IMR-90 (cell line): ENCODE measurements around the gene AGPS. TPM values are rescaled to one million over a fixed set of nuclear protein-coding genes. Genes with fewer than 3 reads are reported as not detected.

ENCODE experiments used
- ATAC-seq: fragments of 200-7000 bp; cut with Tn5 transposase; 2 replicates; pipeline ENCODE4 v1.9.1; 2020; ENCODE audit warnings: low read depth, mild to moderate bottlenecking, moderate library complexity
- BruUV-seq: library from RNA; stranded (reverse); fragments of 400-500 nt; replicated peaks from 2 replicates; lab custom pipeline; 2021; lab: Mats Ljungman, UMichigan
- CTCF ChIA-PET: fragments of 300-600 bp; formaldehyde crosslinking; extraction: SDS; loops from one replicate; lab custom pipeline; 2021; ENCODE audit warnings: antibody characterized with exemption; lab: Yijun Ruan, JAX
- POLR2A ChIA-PET: fragments of 300-600 bp; sonication (Branson Sonifier 250); formaldehyde crosslinking; loops from one replicate; lab custom pipeline; 2022; ENCODE audit warnings: antibody characterized with exemption; ENCODE audit not compliant: unreplicated experiment; lab: Charles Lee
- DNase-seq: peaks from one replicate; pipeline ENCODE4 v3.0.0; 2013
- H2AFZ ChIP-seq: replicated peaks from 2 replicates; pipeline ENCODE3; 2013; ENCODE audit warnings: low read length, mild to moderate bottlenecking; ENCODE audit not compliant: poor library complexity
- H2AK5ac ChIP-seq: 2 replicates; pipeline ENCODE4 v1.6.1; 2013; ENCODE audit warnings: low read depth, low read length, inconsistent platforms
- H2AK9ac ChIP-seq: replicated peaks from 2 replicates; pipeline ENCODE3; 2013; ENCODE audit warnings: mild to moderate bottlenecking, low read depth, low read length, moderate library complexity; ENCODE audit not compliant: poor library complexity
- H2BK120ac ChIP-seq: 2 replicates; pipeline ENCODE4 v1.6.1; 2013; ENCODE audit warnings: low read depth, low read length, inconsistent platforms
- H2BK15ac ChIP-seq: 3 replicates; pipeline ENCODE4 v1.6.1; 2013; ENCODE audit warnings: low read depth, low read length, inconsistent platforms
- H2BK20ac ChIP-seq: 2 replicates; pipeline ENCODE4 v1.6.1; 2013; ENCODE audit warnings: low read depth, mild to moderate bottlenecking, inconsistent platforms, low read length, moderate library complexity
- H2BK5ac ChIP-seq: 2 replicates; pipeline ENCODE4 v1.6.1; 2013; ENCODE audit warnings: mild to moderate bottlenecking, low read depth, low read length, inconsistent platforms; ENCODE audit not compliant: poor library complexity, severe bottlenecking
- H3K14ac ChIP-seq: replicated peaks from 2 replicates; pipeline ENCODE4 v1.6.1; 2013; ENCODE audit warnings: low read depth, low read length, inconsistent platforms
- H3K18ac ChIP-seq: 2 replicates; pipeline ENCODE4 v1.6.1; 2013; ENCODE audit warnings: low read depth, low read length, control low read depth
- H3K23ac ChIP-seq: 2 replicates; pipeline ENCODE4 v1.6.1; 2013; ENCODE audit warnings: low read depth, low read length, inconsistent platforms
- H3K27ac ChIP-seq: 2 replicates; pipeline ENCODE4 v1.5.1; 2013; ENCODE audit warnings: mild to moderate bottlenecking, control low read depth, low read length; ENCODE audit not compliant: insufficient read depth
- H3K27me3 ChIP-seq: 2 replicates; pipeline ENCODE4 v1.6.1; 2013; ENCODE audit warnings: low read length; ENCODE audit not compliant: control insufficient read depth, insufficient read depth
- H3K36me3 ChIP-seq: 2 replicates; pipeline ENCODE4 v1.6.1; 2013; ENCODE audit warnings: low read length, mixed read lengths; ENCODE audit not compliant: control insufficient read depth, insufficient read depth
- H3K4ac ChIP-seq: 2 replicates; pipeline ENCODE4 v1.6.1; 2013; ENCODE audit warnings: low read depth, low read length, inconsistent platforms
- H3K4me1 ChIP-seq: 2 replicates; pipeline ENCODE4 v1.6.1; 2013; ENCODE audit warnings: low read length, mixed read lengths; ENCODE audit not compliant: control insufficient read depth, insufficient read depth
- H3K4me2 ChIP-seq: 2 replicates; pipeline ENCODE4 v1.6.1; 2013; ENCODE audit warnings: low read depth, mild to moderate bottlenecking, control low read depth, low read length, moderate library complexity
- H3K4me3 ChIP-seq: 2 replicates; pipeline ENCODE4 v1.5.1; 2013; ENCODE audit warnings: low read depth, mild to moderate bottlenecking, control low read depth, low read length, moderate library complexity; ENCODE audit not compliant: insufficient read depth
- H3K56ac ChIP-seq: 2 replicates; pipeline ENCODE4 v1.6.1; 2013; ENCODE audit warnings: low read length, inconsistent platforms; ENCODE audit not compliant: insufficient read depth; ENCODE audit errors: extremely low read depth
- H3K79me1 ChIP-seq, 2 experiments: 2 replicates each; pipeline ENCODE4 v1.6.1; 2013; ENCODE audit warnings: low read length in 2 of 2, inconsistent platforms in 1 of 2, low read depth in 1 of 2
- H3K9ac ChIP-seq: 2 replicates; pipeline ENCODE4 v1.6.1; 2013; ENCODE audit warnings: low read depth, low read length, control low read depth
- H3K9me1 ChIP-seq: 2 replicates; pipeline ENCODE4 v1.6.1; 2013; ENCODE audit warnings: low read length, inconsistent platforms; ENCODE audit not compliant: insufficient read depth
- H3K9me3 ChIP-seq: 2 replicates; pipeline ENCODE4 v1.6.1; 2013; ENCODE audit warnings: low read length; ENCODE audit not compliant: control insufficient read depth, insufficient read depth
- H4K20me1 ChIP-seq: 2 replicates; pipeline ENCODE4 v1.6.1; 2013; ENCODE audit warnings: low read length, inconsistent platforms; ENCODE audit not compliant: insufficient read depth
- H4K5ac ChIP-seq: 2 replicates; pipeline ENCODE4 v1.6.1; 2013; ENCODE audit warnings: mild to moderate bottlenecking, low read depth, low read length, control low read depth
- H4K8ac ChIP-seq, 2 experiments: 2 replicates each; pipeline ENCODE4 v1.6.1; 2013; ENCODE audit warnings: low read depth in 2 of 2, low read length in 2 of 2, control low read depth in 1 of 2, inconsistent platforms in 1 of 2
- H4K91ac ChIP-seq: 2 replicates; pipeline ENCODE4 v1.6.1; 2013; ENCODE audit warnings: low read depth, low read length, inconsistent platforms; ENCODE audit not compliant: insufficient read depth
- BHLHE40 ChIP-seq: fragments of 150-350 bp; IDR thresholded peaks from 2 replicates; pipeline ENCODE4 v1.6.1; 2016; ENCODE audit warnings: mild to moderate bottlenecking, low read depth, low read length
- FOS ChIP-seq: fragments of 150-350 bp; IDR thresholded peaks from 2 replicates; pipeline ENCODE4 v1.6.1; 2016; ENCODE audit warnings: low read depth, low read length
- MAZ ChIP-seq: IDR thresholded peaks from 2 replicates; pipeline ENCODE4 v1.6.1; 2012; ENCODE audit warnings: low read depth, mild to moderate bottlenecking, low read length, improper control_type of control experiment, moderate library complexity, borderline replicate concordance
- RAD21 ChIP-seq: IDR thresholded peaks from 2 replicates; pipeline ENCODE4 v1.6.1; 2012; ENCODE audit warnings: low read length, improper control_type of control experiment
- RCOR1 ChIP-seq: IDR thresholded peaks from 2 replicates; pipeline ENCODE4 v1.6.1; 2012; ENCODE audit warnings: mild to moderate bottlenecking, low read length, improper control_type of control experiment; ENCODE audit not compliant: insufficient replicate concordance
- RFX5 ChIP-seq: IDR thresholded peaks from 2 replicates; pipeline ENCODE4 v1.8.0; 2012; ENCODE audit warnings: low read depth, mild to moderate bottlenecking, low read length, moderate library complexity
- SMC3 ChIP-seq: fragments of 150-350 bp; IDR thresholded peaks from 2 replicates; pipeline ENCODE4 v1.6.1; 2016; ENCODE audit warnings: low read depth, mild to moderate bottlenecking, antibody characterized with exemption, low read length, moderate library complexity
- WGBS, 2 experiments: methylation state at CpG; one replicate each; pipeline versions ENCODE4 v1.1.5 to v1.1.7; 2013; ENCODE audit warnings: missing lambda C conversion rate in 2 of 2; ENCODE audit not compliant: insufficient read length in 1 of 2; ENCODE audit errors: extremely low coverage in 2 of 2; 5-methylcytosine and 5-hydroxymethylcytosine counted together
- dilution Hi-C: fragments of 300-500 bp; cut with HindIII; formaldehyde crosslinking; loops from one replicate; pipeline ENCODE4 v1.14.3; 2018; ENCODE audit warnings: low sequenced_read_pairs; ENCODE audit not compliant: unreplicated experiment
- in situ Hi-C: fragments of 300-500 bp; cut with MboI; formaldehyde crosslinking; loops from 3 replicates; pipeline ENCODE4 v1.14.3; 2019; ENCODE audit warnings: low sequenced_read_pairs, inconsistent platforms, mixed read lengths
- intact Hi-C: fragments of 100-400 bp; cut with micrococcal nuclease; formaldehyde crosslinking; loops from 2 replicates; pipeline ENCODE4 v1.10.0; 2022
- polyA plus RNA-seq, 3 experiments: library from polyadenylated mRNA; depleted of rRNA; stranded (reverse); fragments of >200 nt; gene quantifications; 2 replicates each; pipeline ENCODE4 v1.2.3, GENCODE V29; 2012; ENCODE audit warnings: low replicate concordance in 1 of 3
- total RNA-seq: library from RNA; depleted of rRNA; stranded (reverse); fragments of >200 nt; gene quantifications from 2 replicates; pipeline ENCODE4 v1.2.3, GENCODE V29; 2012

Gene AGPS
- total and polyA plus RNA-seq, 2 of the 4 experiments (the other 2 are of a cell fraction) = 6.6 to 18.6 TPM

DNA sequence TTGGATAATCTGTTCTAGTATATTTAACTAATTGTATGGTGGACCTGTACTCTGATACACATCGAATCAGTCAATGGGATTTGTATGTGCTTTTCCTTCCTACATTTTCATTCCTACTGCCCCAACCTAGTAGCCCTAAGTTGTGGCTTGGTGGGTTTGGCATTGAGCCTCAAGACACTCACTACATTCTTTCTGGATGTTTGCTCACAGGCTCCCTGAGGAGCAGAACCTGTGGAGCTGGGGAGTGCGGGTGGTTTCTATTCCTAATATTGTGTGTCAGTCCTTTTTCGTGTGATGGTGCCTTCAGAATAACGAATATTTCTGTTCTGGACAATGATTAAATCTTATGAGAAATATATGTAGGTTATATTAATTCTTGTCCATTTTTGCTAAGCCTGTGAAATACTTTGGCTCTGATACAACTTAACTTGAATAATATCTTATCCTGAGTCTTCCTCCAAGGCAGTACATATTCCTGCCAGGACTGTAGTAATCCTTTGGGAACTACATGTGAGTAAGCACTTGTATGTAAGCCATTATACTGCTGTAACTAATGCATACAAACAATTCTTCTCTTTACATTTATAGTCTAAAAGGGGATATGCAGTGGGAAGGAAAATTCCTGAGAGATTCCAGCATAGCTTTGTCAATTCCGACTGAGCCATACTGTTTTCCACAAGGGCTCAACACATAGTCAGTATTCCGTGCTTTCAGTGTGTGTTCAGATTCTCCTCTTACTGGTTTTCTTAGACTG lies 150.6 kb downstream of the AGPS start:
- Histone ChIP-seq H4K91ac (no peak overlapping the region), H3K9ac (no peak overlapping the region), H4K8ac (no peak overlapping the region), H4K5ac (no peak overlapping the region), H2BK20ac (no peak overlapping the region), H2AK5ac (no peak overlapping the region), H3K4ac (no peak overlapping the region), H3K27me3 (no peaks in the 10 kb centered on the region), H2BK15ac (no peak overlapping the region), H3K4me2 (no peak overlapping the region), H2AFZ (no peak overlapping the region), H3K4me3 (no peak overlapping the region), H3K9me1 (no peaks in the 10 kb centered on the region), H3K27ac (no peak overlapping the region), H4K20me1 (no peaks in the 10 kb centered on the region), H3K36me3 (no peaks in the 10 kb centered on the region), H2AK9ac (no peak overlapping the region), H3K56ac (no peak overlapping the region), H3K14ac (no peak overlapping the region), H3K18ac (no peak overlapping the region), H3K9me3 (no peaks in the 10 kb centered on the region), H3K4me1 (no peaks in the 10 kb centered on the region), H2BK5ac (no peak overlapping the region), H2BK120ac (no peak overlapping the region), H3K23ac (no peak overlapping the region), H3K79me1 (no peaks in the 10 kb centered on the region)
- ATAC-seq = peak; percentile 94
- peak; percentile 81 for DNase-seq
- no CpG with 5 or more reads among the region's 6 CpGs for WGBS, 2 experiments
- BruUV-seq = no TSS peak
- dilution Hi-C loops = no loop called here
- POLR2A ChIA-PET = interaction anchor here (0.7 kb wide), 1 partner anchor 152 kb away, joined by 3 read pairs; no protein-coding TSS in a partner anchor
- in situ Hi-C loops = no loop called here
- intact Hi-C loops = loop anchor here (5.0 kb wide), 1 partner anchor 381 kb away; no protein-coding TSS in a partner anchor
- CTCF ChIA-PET = interaction anchor here (1.0 kb wide), 1 partner anchor 9 kb away, joined by 3 read pairs; no protein-coding TSS in a partner anchor
- TF ChIP-seq MAZ = no peak
- no peak for TF ChIP-seq RCOR1
- no peak for TF ChIP-seq RFX5
- TF ChIP-seq BHLHE40 = no peak
- TF ChIP-seq RAD21 = no peak
- TF ChIP-seq SMC3 = no peak
- TF ChIP-seq FOS = no peak
